Breast epithelium (tissue), 4 donors: ENCODE measurements around the gene HAGH. TPM values are rescaled to one million over a fixed set of nuclear protein-coding genes. Genes with fewer than 3 reads are reported as not detected.

Experiments used
- DNase-seq, 2 donors: peaks; one replicate each; pipeline ENCODE4 v3.0.0-alpha.2; 2019; ENCODE audit warnings: low spot score in 2 of 2
- H3K27ac ChIP-seq, 2 donors: fragments of 200-600 bp; sonication (generic) in 1 of 2; one replicate each; pipeline ENCODE4 v1.5.1; 2016 to 2019; ENCODE audit warnings: mild to moderate bottlenecking in 1 of 2
- H3K27me3 ChIP-seq, 2 donors: fragments of 200-600 bp; sonication (generic) in 1 of 2; one replicate each; pipeline versions ENCODE4 v1.5.1 to v1.6.0; 2017 to 2019; ENCODE audit warnings: control low read depth in 1 of 2, mild to moderate bottlenecking in 1 of 2
- H3K36me3 ChIP-seq: fragments of 200-600 bp; one replicate; pipeline ENCODE4 v1.5.1; 2019
- H3K4me1 ChIP-seq, 2 donors: fragments of 200-600 bp; sonication (generic); one replicate each; pipeline ENCODE4 v1.5.1; 2016 to 2019; ENCODE audit warnings: control low read depth in 1 of 2
- H3K4me3 ChIP-seq, 3 donors: fragments of 200-600 bp; sonication (generic); 1 replicate in 2 of 3; 2 replicates in 1 of 3; pipeline ENCODE4 v1.5.1; 2016 to 2019; ENCODE audit warnings: mild to moderate bottlenecking in 3 of 3, moderate library complexity in 2 of 3
- H3K9me3 ChIP-seq, 2 donors: fragments of 200-600 bp; sonication (generic) in 1 of 2; one replicate each; pipeline ENCODE4 v1.5.1; 2016 to 2019; ENCODE audit warnings: control low read depth in 1 of 2
- POLR2A ChIP-seq: fragments of 450-650 bp; IDR thresholded peaks from one replicate; pipeline ENCODE4 v1.6.1; 2016; ENCODE audit warnings: antibody characterized with exemption, mild to moderate bottlenecking, moderate library complexity
- POLR2AphosphoS5 ChIP-seq, 3 donors: sonication (generic); formaldehyde crosslinking; IDR thresholded peaks; one replicate each; pipeline ENCODE4 v1.6.1; 2017; ENCODE audit warnings: antibody characterized with exemption in 3 of 3
- intact Hi-C: fragments of 100-400 bp; cut with DNase I; formaldehyde crosslinking; loops from one replicate; pipeline ENCODE4 v1.15.1; 2023; ENCODE audit warnings: low total_unique reads
- total RNA-seq, 3 donors: library from RNA; depleted of rRNA; stranded (reverse); fragments of >200 nt; gene quantifications; one replicate each; pipeline ENCODE4 v1.1.0, GENCODE V29; 2016
- TF ChIP-seq, protein P1 (sequence below), 3 donors: fragments of 450-650 bp; IDR thresholded peaks; one replicate each; pipeline ENCODE4 v1.5.1; 2016 to 2017; ENCODE audit warnings: antibody characterized with exemption in 3 of 3, mild to moderate bottlenecking in 3 of 3, moderate library complexity in 3 of 3

Gene HAGH
- total RNA-seq, 3 donors from 2014 or later, result 61.9 to 114 (median 74.7) TPM

- intact Hi-C loops, result no loop called here
- no peak for DNase-seq
- no peak overlapping the region for H3K27ac ChIP-seq
- no peaks in the 10 kb centered on the region for H3K27me3 ChIP-seq
- no peaks in the 10 kb centered on the region for H3K9me3 ChIP-seq
- H3K36me3 ChIP-seq, result peaks cover 5% of the 10 kb centered on the region
- H3K4me3 ChIP-seq, result no peak overlapping the region
- TF ChIP-seq, protein P1, sequence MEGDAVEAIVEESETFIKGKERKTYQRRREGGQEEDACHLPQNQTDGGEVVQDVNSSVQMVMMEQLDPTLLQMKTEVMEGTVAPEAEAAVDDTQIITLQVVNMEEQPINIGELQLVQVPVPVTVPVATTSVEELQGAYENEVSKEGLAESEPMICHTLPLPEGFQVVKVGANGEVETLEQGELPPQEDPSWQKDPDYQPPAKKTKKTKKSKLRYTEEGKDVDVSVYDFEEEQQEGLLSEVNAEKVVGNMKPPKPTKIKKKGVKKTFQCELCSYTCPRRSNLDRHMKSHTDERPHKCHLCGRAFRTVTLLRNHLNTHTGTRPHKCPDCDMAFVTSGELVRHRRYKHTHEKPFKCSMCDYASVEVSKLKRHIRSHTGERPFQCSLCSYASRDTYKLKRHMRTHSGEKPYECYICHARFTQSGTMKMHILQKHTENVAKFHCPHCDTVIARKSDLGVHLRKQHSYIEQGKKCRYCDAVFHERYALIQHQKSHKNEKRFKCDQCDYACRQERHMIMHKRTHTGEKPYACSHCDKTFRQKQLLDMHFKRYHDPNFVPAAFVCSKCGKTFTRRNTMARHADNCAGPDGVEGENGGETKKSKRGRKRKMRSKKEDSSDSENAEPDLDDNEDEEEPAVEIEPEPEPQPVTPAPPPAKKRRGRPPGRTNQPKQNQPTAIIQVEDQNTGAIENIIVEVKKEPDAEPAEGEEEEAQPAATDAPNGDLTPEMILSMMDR (IDR thresholded peaks at IDR 0.05), result no peak
- TF ChIP-seq POLR2AphosphoS5 (IDR thresholded peaks at IDR 0.05), result no peak
- TF ChIP-seq POLR2A, result no peak
- H3K4me1 ChIP-seq, result peaks cover 8 to 25% of the 10 kb centered on the region in 2 donors
Observed at GRCh38 chr16:1776991-1777374, 49.6 kb downstream of the HAGH start.

GRCh38 chr16:1776672-1776955, 50.0 kb downstream of the HAGH start:
- TF ChIP-seq, protein P1 (IDR thresholded peaks at IDR 0.05), result no peak
- TF ChIP-seq POLR2A, result no peak
- TF ChIP-seq POLR2AphosphoS5 (IDR thresholded peaks at IDR 0.05), result no peak
- peaks cover 5% of the 10 kb centered on the region for H3K36me3 ChIP-seq
- H3K27me3 ChIP-seq, result no peaks in the 10 kb centered on the region
- no peaks in the 10 kb centered on the region for H3K9me3 ChIP-seq
- H3K4me3 ChIP-seq, result no peak overlapping the region
- peaks cover 8 to 29% of the 10 kb centered on the region in 2 donors for H3K4me1 ChIP-seq
- H3K27ac ChIP-seq, result no peak overlapping the region
- no peak for DNase-seq
- intact Hi-C loops, result no loop called here

DNA sequence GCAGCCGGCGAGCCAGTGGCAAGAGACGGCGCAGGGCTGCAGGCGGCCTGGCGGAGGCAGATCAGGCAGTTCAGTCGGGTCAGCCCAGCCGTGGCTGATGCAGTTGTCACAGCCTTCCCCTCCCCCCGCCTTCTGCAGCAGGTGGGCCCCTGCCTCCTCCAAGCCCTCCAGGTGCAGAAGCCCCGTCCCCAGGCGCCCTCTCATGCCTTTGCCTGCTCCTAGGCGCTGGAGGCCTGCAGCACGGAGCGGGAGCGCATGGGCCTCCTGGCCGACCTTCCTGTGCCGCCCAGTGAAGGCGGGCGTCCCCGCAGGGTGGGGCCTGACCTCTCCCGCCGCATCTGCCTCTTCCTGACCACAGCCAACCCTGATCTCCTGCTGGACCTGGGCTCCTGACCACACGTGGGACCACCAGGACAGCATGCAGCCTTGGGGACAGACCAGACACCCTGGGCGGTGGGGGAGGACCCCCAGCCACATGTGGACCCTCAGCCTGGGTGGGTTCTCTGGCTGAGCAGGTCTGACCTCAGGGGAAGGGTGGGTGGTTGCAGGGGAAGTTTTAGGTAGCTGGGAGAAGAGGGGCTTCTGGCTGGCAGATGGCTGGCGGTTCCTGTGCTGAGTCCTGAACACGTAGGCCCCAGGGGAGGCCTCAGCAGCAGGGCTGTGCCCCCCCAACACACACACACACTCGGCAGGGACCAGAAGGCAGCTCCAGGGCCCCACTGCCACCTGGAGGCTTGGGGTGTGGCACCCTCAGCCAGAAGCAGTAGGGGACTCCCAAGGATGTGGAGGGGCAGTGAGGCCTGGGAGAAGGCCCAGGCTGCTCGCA, 50.6 kb downstream of the HAGH start:
- Histone ChIP-seq H3K27me3 (no peaks in the 10 kb centered on the region), H3K4me1 (peaks cover 8 to 25% of the 10 kb centered on the region in 2 donors), H3K36me3 (peaks cover 5% of the 10 kb centered on the region), H3K9me3 (no peaks in the 10 kb centered on the region), H3K27ac (no peak overlapping the region), H3K4me3 (no peak overlapping the region)
- TF ChIP-seq, protein P1 (IDR thresholded peaks at IDR 0.05), result no peak
- no peak for TF ChIP-seq POLR2AphosphoS5 (IDR thresholded peaks at IDR 0.05)
- no peak for TF ChIP-seq POLR2A
- DNase-seq, result no peak
- intact Hi-C loops, result no loop called here

DNA sequence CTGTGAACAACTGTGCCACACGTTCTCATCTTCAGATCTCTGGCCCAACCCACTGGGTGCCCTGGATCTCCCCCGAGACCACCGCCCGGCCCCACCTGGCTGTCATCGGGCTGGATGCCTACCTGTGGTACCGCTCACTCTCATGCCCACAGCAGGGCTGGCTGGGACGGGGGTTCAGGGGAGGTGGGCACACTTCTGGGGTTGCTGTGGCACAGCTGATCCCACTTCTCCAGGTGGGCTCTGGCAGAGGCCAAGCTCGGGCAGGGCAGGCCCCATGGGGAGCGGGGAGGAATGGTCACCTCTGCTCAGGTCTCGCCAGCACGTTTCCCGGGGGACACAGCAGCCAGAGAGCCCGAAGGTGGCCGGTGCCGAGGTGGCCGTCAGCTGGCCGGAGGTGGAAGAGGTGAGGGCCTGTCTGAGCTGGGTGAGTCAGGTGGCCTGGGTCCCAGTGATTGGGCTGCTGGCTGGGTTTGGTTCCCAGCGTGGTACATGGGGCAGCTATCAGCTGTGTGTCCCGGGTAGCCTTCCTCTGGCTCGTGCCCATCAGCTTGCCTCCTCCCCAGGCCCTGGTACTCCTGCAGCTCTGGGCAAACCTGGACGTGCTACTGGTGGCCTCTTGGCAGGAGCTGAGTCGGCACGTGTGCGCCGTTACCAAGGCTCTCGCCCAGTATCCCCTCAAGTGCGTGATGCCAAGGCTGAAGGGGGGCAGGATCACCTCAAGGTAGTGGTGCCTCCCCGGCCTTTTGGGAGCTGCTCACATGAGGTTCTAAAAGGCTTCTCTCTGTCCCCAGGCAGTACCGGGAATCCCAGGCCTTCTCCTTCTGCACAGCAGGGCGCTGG, 51.4 kb downstream of the HAGH start:
- peaks cover 5% of the 10 kb centered on the region for H3K36me3 ChIP-seq
- H3K4me3 ChIP-seq, result no peak overlapping the region
- H3K9me3 ChIP-seq, result no peaks in the 10 kb centered on the region
- H3K4me1 ChIP-seq, result peaks cover 10 to 24% of the 10 kb centered on the region in 2 donors
- DNase-seq, result no peak
- TF ChIP-seq POLR2AphosphoS5 (IDR thresholded peaks at IDR 0.05) (no peak), POLR2A (no peak)
- TF ChIP-seq, protein P1 (IDR thresholded peaks at IDR 0.05), result no peak
- peak overlapping the region in 1 of 2 donors; percentile 94 for H3K27ac ChIP-seq
- intact Hi-C loops, result no loop called here
- no peaks in the 10 kb centered on the region for H3K27me3 ChIP-seq

GRCh38 chr16:1774448-1774780, 52.2 kb downstream of the HAGH start:
- Histone ChIP-seq H3K9me3 (no peaks in the 10 kb centered on the region), H3K36me3 (peaks cover 5% of the 10 kb centered on the region), H3K27ac (peak overlapping the region in 1 of 2 donors; percentile 94), H3K27me3 (no peaks in the 10 kb centered on the region), H3K4me1 (peaks cover 16 to 25% of the 10 kb centered on the region in 2 donors), H3K4me3 (peak overlapping the region in 2 of 3 donors; percentile 91 to 94)
- TF ChIP-seq, protein P1 (IDR thresholded peaks at IDR 0.05), result no peak
- TF ChIP-seq POLR2AphosphoS5 (IDR thresholded peaks at IDR 0.05) (no peak), POLR2A (no peak)
- intact Hi-C loops, result no loop called here
- DNase-seq, result no peak
